GM12875 (cell line): ENCODE data around the gene SDCCAG8.

Source experiments
- H3K4me3 ChIP-seq: one replicate; pipeline ENCODE4 v1.5.1; 2011; ENCODE audit warnings: low read depth, low read length, control low read depth
- CTCF ChIP-seq: IDR thresholded peaks from 2 replicates; pipeline ENCODE4 v1.5.1; 2011; ENCODE audit warnings: low read depth, mild to moderate bottlenecking, control low read depth, inconsistent platforms, low read length, moderate library complexity, borderline replicate concordance; ENCODE audit not compliant: insufficient read depth

Gene SDCCAG8

DNA sequence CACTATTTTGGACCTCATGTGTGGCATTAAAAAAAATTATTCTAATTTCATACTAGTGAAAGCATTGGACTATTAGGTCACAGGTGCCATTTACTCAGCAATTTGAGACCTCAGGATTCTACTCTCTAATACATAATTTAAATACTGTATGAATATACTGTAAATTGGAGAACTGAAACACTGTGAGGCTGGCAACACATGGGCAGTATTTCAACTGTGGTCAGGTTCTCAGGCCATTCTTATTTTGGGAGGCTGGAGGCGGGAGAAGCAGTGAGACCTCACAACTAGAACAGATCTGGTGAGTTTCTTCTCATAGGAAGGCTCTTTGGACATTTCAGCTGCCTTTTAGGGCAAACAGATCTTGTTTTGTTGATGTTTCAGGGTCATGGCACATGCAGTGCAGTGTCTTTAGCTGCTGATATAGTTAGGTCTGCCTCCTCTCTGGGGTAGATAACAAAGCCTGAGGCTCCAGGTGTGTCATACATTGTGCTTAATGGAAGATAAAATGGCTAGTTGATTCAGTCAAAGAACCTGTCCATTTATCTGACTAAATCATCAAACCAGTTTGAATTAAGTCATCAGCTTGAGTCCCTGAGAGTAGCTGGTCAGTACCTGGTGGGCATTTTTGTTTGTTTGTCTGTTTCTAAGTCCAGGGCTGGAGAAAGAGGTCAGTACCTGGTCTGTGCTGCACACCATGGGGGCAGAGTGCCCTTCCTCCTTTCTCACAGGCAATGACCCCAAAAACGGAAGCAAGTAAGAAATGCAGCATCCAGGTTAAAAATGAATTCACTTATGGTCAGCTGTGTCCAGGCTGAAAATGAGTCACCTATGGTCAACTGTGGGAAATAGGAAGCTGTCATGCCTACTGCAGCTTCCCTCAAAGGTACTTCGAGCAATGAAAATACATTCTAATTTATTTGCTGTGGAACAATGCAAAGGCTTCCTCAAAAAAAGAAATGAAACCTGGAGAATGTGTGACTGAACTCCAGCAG lies 216.2 kb downstream of the SDCCAG8 start:
- H3K4me3 ChIP-seq, result no peak overlapping the region
- no peak for TF ChIP-seq CTCF

GRCh38 chr1:243473227-243474135 lies 217.6 kb downstream of the SDCCAG8 start:
- TF ChIP-seq CTCF, result no peak
- H3K4me3 ChIP-seq, result no peak overlapping the region

DNA sequence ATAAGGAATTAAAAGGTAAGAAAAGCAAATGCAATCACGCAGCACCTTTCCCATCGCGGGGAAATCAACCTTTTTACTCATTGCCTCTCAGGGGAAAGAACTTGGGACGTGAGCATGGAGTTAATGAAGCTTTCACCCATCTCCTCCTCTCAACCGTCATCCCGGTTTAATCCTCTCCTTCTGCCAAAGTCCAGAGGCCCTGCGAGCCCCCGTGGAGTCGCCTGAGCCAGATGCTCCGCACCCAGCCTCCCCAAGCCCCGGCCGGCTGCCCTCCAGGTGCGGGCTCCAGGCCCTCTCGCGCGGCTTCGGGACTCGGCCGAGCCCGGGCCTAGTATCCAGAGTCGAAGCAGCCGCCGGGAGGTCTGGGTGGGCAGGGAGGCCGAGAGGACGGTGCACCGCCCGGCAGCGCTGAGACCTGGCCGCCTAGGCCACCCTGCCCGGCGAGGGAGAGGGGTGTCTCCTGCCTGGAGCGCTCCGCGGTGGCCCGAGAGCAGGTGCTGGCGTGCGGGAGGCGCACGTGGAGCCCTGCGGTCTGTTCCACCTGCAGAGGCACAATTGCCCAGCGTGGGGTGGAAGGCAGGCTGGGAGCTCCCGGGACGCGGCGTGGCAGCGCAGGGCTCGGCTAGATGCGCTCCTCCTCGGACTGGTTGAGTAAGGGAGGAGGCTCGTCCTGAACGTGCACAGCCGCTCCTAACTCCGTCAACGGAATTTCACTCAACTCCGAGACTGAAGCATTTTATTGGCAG lies 218.5 kb downstream of the SDCCAG8 start:
- no peak overlapping the region for H3K4me3 ChIP-seq
- TF ChIP-seq CTCF, result no peak

DNA sequence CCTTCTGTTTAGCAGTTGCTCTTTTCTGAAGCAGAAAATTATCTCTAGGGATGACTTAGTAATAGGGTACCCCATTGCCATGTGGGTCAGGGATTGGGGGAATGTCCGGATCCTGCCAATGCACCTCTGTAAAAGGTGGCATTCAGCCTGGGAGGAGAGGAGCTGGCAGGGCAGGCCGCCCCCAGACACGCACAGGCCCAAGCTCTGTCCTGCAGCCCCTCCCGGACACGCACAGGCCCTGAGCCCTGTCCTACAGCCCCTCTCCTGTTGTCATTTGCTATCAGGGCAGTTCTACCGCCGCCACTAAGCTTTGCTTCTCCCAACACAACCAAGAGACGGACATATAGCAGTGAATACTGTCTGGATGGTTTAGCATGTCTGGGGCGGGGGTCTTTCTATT lies 219.1 kb downstream of the SDCCAG8 start:
- no peak for TF ChIP-seq CTCF
- H3K4me3 ChIP-seq, result no peak overlapping the region

GRCh38 chr1:243475966-243476365 lies 220.1 kb downstream of the SDCCAG8 start:
- no peak overlapping the region for H3K4me3 ChIP-seq

More at GRCh38 chr1:243475966-243476365, 220.1 kb downstream of the SDCCAG8 start:
- TF ChIP-seq CTCF, result no peak
